IPS-18c (cell line): ENCODE results near the gene PDE4A.

Experiments used
- H3K4me3 ChIP-seq: 2 replicates; pipeline ENCODE4 v1.7.0; 2013; ENCODE audit warnings: low read depth, mild to moderate bottlenecking, low read length, moderate library complexity; ENCODE audit not compliant: insufficient read depth
- H3K9me3 ChIP-seq: one replicate; pipeline ENCODE4 v1.6.1; 2013; ENCODE audit warnings: mild to moderate bottlenecking, low read length, moderate library complexity; ENCODE audit not compliant: control insufficient read depth, insufficient read depth

Gene PDE4A

GRCh38 chr19:10516064-10516385 lies 95.7 kb downstream of the PDE4A start:
- H3K4me3 ChIP-seq = no peak overlapping the region
- no peaks in the 10 kb centered on the region for H3K9me3 ChIP-seq

- peak overlapping the region; percentile 60 for H3K4me3 ChIP-seq
- no peaks in the 10 kb centered on the region for H3K9me3 ChIP-seq
Observed at GRCh38 chr19:10516671-10517286, 96.4 kb downstream of the PDE4A start.

- peak within 1 kb of the TSS; percentile 60 for H3K4me3 ChIP-seq
- H3K9me3 ChIP-seq = no peaks in the 10 kb centered on the region
Observed at GRCh38 chr19:10517361-10517759, 97.0 kb downstream of the PDE4A start, which contains the start of gene S1PR5. Gene S1PR5, minus strand, starts transcription at chr19:10517447. Its CDS starts 2,436 bp downstream, at chr19:10515011.

- Histone ChIP-seq H3K4me3 (peak overlapping the region; percentile 60), H3K9me3 (no peaks in the 10 kb centered on the region)
Observed at GRCh38 chr19:10517760-10518443, 97.6 kb downstream of the PDE4A start.

- Histone ChIP-seq H3K9me3 (no peaks in the 10 kb centered on the region), H3K4me3 (peak overlapping the region; percentile 60)
Observed at GRCh38 chr19:10518444-10519361, 98.4 kb downstream of the PDE4A start.
